Activated effector memory CD4-positive, alpha-beta T cell treated with anti-CD3 and anti-CD28 coated beads, Interleukin-2, amount 50 U/mL, for 16 hours (primary cell): ENCODE data around the gene AKAP5.

Experiments
- DNase-seq: peaks from one replicate; pipeline ENCODE4 v3.0.0-alpha.2; 2020

The AKAP5 gene, protein sequence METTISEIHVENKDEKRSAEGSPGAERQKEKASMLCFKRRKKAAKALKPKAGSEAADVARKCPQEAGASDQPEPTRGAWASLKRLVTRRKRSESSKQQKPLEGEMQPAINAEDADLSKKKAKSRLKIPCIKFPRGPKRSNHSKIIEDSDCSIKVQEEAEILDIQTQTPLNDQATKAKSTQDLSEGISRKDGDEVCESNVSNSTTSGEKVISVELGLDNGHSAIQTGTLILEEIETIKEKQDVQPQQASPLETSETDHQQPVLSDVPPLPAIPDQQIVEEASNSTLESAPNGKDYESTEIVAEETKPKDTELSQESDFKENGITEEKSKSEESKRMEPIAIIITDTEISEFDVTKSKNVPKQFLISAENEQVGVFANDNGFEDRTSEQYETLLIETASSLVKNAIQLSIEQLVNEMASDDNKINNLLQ

GRCh38 chr14:64465191-64465822, at the start of gene AKAP5:
Gene AKAP5 (plus strand): TSS chr14:64465499. CDS start chr14:64468395, 2,896 bp downstream.
- DNase-seq = peak; percentile 88

GRCh38 chr14:64416348-64416932, 48.9 kb upstream of the AKAP5 start:
- DNase-seq = no peak

GRCh38 chr14:64417055-64417770, 48.1 kb upstream of the AKAP5 start:
- DNase-seq = no peak

DNA sequence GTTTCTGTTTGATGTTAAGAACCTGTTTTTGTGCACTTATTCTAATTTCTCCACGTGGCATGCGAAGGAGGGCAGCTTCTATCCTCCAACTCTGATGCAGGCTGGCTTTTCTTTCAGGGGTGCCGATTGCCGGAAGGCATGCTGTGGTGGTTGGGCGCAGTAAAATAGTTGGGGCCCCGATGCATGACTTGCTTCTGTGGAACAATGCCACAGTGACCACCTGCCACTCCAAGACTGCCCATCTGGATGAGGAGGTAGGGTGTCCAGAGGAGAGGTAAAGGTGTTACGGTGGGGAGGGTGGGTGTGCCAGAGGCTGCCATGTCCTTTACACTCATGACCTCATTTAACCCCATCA, 47.6 kb upstream of the AKAP5 start:
- DNase-seq = no peak

GRCh38 chr14:64419003-64419402, 46.3 kb upstream of the AKAP5 start:
- no peak for DNase-seq

GRCh38 chr14:64421166-64421565, 44.1 kb upstream of the AKAP5 start:
- DNase-seq = no peak

DNA sequence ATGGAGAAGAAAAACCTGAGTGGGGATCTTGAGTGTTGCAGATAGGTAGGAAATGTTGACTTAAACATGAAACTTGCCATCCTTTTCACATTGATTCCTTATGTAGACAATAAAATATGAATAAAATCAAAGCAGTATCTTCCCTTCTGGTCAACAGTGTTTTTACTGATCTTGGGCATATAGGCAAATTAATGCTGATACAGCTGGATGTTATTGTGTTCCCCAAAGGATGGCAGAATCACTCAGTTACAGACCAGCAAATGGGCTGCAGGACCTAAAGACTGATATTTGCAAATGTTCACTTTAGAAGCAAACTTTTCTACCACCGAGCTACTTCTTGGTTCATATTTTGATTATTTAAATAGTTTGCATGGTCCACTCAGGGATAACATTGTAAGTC, 43.3 kb upstream of the AKAP5 start:
- DNase-seq = no peak

GRCh38 chr14:64422756-64423155, 42.5 kb upstream of the AKAP5 start:
- no peak for DNase-seq

GRCh38 chr14:64423987-64424386, 41.3 kb upstream of the AKAP5 start:
- no peak for DNase-seq

- no peak for DNase-seq
Measured at GRCh38 chr14:64434528-64434927, 30.8 kb upstream of the AKAP5 start.

- no peak for DNase-seq
Measured at GRCh38 chr14:64438181-64438841, 27.0 kb upstream of the AKAP5 start.

DNA sequence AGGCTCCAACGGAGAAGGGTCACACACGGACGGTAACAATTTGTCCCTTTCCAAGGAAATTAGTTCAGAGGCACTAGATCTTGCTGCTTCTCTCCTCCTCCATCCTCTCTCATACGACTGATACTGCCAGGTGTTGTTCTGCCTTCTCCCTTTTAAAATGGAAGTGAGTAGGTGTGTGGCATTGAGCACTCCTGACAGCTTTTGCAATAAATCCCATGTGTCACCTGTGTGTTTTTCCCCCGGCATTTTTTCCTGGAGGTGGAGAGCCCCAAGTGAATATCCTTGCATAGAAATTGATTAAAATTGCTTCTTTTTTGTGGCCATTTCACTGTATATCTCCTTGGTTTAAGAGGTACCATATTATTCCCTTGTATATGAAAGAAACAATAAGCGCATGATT, 26.2 kb upstream of the AKAP5 start:
- no peak for DNase-seq

DNA sequence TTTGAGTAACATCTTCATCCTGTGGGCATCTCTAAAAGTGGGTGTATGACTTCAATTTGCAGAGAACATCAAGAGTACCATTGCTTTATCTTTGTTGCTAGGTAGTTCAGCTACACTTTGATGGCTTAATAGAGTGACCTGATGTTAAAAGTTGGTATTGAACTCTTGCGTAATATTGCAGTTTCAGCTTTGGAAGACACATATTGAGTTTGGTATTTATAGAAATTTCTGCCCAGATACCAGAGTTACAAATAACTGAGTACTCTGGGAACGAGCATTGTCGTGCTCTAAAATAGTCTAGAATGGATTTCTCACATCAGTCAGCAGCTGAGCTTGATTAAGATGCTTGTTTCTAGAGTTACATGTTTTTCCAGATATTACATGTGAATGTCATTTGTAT, 24.8 kb upstream of the AKAP5 start:
- DNase-seq = no peak

DNA sequence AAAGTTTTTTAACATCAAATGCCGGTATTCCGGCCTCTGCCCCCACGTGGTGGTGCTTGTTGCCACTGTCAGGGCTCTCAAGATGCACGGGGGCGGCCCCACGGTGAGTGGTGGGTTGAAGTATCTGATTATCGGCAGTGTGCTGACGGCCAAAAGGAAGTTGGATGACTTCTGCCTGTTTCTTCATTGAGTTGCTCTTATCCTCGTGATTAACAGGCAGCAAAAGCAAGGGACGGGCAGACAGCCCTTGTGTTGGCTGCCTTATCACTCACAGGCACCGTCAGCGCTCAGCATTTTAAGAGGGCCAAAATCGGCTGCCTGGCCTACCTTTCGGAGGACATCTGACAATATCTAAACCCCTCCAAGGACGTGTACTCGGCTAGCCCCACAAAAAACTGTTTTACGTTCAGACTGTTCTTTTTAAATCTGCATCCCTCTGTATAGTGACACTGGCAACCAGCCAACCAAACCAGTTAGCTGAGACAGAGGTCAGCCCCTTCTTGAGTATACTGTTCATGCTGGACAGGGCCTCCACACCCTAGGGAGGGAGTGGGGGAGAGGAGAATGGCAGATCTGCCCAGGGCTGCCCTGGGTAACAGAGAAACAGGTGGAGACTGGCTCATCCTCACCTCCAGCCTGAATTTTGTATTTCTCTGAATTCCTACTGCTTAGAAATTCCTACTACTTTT, 22.9 kb upstream of the AKAP5 start:
- DNase-seq = no peak

GRCh38 chr14:64444140-64444539, 21.2 kb upstream of the AKAP5 start:
- no peak for DNase-seq

GRCh38 chr14:64444984-64445845, 20.1 kb upstream of the AKAP5 start:
- peak; percentile 80 for DNase-seq

GRCh38 chr14:64447876-64448670, 17.2 kb upstream of the AKAP5 start:
- no peak for DNase-seq

GRCh38 chr14:64450255-64450654, 15.0 kb upstream of the AKAP5 start:
- no peak for DNase-seq

DNA sequence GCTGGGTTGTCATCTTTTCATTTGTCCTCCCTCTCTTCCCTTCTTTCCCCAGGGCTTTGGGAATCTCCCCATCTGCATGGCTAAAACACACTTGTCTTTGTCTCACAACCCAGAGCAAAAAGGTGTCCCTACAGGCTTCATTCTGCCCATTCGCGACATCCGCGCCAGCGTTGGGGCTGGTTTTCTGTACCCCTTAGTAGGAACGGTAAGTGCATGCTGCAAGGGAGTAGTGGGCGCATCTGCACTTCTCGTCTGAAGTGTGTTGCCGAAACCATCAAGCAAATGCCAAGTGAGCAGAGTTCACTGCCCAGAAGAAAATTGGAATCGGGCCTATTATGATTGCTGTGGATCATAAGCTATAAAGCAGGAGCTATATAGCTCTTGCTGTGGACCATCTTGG, 10.6 kb upstream of the AKAP5 start:
- DNase-seq = no peak

DNA sequence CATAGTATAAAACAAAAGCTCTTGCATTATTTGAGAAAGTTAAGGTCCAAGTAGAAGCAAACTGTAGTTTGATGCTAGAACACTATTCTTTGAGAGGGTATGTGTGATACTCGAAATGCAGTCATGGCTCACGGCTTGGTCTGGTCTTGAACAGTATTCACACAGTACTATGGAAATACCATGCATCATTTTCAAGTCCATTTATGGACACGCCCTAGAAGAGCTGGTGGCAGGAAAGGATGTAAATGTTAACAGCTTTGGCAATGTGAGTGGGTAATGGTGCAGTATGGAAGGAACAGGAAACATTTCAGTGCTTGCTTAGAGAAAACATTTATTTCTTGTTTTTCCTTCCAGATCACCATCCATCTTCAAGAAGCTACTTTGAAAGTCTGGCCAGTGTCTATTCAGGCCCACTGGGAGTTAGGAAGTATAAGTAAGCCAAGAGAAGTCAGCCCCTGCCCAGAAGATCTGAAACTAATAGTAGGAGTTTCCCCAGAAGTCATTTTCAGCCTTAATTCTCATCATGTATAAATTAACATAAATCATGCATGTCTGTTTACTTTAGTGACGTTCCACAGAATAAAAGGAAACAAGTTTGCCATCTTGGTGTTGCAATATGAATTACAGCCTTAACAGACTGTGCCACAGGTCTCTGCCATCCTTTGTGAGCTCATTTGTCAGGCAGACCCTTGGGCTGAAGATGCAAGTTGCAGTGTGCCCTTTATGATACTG, 5.7 kb upstream of the AKAP5 start:
- DNase-seq = no peak
